ENCODE data around the gene R3HDM4.

DNA sequence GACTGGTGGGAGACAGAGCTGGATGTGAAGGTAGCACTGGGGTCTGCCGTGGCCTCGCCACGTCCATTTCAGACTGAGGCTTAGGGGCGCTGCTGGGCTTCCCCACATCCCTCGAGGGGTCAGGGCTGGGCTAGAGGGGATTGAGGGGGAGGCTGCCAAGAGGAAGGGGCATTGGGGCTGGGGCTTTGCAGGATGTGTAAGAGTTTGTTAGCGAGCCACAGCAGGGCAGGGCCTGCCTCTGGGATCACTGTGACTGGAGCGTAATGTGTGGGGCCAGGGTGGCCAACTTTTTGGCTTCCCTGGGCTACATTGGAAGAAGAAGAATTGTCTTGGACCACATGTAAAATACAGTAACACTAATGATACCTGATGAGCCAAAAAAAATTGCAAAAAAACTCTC is 26.9 kb upstream of the R3HDM4 start:
- TF ChIP-seq POLR2AphosphoS5 (IDR thresholded peaks at IDR 0.05; ENCODE audit: low read depth) = no peak
- TF ChIP-seq CTCF (IDR thresholded peaks at IDR 0.05; ENCODE audit: insufficient read depth, low read length) = no peak
- TF ChIP-seq, protein P1, sequence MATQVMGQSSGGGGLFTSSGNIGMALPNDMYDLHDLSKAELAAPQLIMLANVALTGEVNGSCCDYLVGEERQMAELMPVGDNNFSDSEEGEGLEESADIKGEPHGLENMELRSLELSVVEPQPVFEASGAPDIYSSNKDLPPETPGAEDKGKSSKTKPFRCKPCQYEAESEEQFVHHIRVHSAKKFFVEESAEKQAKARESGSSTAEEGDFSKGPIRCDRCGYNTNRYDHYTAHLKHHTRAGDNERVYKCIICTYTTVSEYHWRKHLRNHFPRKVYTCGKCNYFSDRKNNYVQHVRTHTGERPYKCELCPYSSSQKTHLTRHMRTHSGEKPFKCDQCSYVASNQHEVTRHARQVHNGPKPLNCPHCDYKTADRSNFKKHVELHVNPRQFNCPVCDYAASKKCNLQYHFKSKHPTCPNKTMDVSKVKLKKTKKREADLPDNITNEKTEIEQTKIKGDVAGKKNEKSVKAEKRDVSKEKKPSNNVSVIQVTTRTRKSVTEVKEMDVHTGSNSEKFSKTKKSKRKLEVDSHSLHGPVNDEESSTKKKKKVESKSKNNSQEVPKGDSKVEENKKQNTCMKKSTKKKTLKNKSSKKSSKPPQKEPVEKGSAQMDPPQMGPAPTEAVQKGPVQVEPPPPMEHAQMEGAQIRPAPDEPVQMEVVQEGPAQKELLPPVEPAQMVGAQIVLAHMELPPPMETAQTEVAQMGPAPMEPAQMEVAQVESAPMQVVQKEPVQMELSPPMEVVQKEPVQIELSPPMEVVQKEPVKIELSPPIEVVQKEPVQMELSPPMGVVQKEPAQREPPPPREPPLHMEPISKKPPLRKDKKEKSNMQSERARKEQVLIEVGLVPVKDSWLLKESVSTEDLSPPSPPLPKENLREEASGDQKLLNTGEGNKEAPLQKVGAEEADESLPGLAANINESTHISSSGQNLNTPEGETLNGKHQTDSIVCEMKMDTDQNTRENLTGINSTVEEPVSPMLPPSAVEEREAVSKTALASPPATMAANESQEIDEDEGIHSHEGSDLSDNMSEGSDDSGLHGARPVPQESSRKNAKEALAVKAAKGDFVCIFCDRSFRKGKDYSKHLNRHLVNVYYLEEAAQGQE (IDR thresholded peaks at IDR 0.05; ENCODE audit: insufficient replicate concordance, low read depth) = no peak
- TF ChIP-seq GABPA (IDR thresholded peaks at IDR 0.05; ENCODE audit: low read depth) = no peak

Measured in HL-60 (cell line).